HUDEP-2 (cell line): ENCODE measurements around the gene C3.
"Not testable (repeated sequence)": the region's sequence is repeated elsewhere in the genome, so short reads cannot be mapped to it uniquely, and the experiment has no call there.

Source experiments
- DNase-seq, 76 experiments: peaks; one replicate each; lab custom pipeline; 2025; ENCODE audit not compliant: unreplicated experiment in 76 of 76; lab: John Stamatoyannopoulos, UW

The C3 gene

DNA sequence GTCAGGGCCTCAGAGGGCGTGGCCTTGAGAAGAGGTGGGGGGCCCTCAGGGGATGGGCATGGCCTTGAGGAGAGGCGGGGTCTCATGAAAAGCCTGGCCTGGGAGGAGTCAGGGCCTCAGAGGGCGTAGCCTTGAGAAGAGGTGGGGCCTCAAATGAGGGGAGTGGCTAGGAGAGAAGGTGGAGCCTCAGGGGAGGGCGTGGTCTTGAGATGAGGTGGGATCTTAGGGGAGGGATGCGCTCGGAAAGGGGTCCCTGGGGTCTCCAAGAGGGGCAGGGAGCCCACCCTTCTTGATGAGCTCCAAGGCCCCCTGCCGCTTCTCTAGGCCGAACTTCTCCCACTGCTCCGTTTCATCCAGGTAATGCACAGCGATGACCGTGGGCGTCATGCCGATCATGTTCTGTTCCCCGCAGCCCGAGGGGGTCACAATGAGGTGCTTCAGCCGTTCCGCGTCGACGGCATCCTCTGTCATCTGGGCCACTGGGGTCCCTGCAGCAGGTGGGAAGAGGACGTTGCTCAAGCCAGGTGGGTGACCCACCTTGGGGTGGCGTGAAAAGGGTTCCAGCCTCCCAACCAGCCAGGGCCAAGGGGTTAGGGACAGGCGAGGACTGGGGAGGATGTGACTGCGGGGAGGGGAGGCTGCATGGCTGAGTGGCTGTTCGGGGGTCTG is 26.2 kb downstream of the C3 start:
- DNase-seq: peak in 8 of 76 experiments; percentile 4 to 26 (median 15)

DNA sequence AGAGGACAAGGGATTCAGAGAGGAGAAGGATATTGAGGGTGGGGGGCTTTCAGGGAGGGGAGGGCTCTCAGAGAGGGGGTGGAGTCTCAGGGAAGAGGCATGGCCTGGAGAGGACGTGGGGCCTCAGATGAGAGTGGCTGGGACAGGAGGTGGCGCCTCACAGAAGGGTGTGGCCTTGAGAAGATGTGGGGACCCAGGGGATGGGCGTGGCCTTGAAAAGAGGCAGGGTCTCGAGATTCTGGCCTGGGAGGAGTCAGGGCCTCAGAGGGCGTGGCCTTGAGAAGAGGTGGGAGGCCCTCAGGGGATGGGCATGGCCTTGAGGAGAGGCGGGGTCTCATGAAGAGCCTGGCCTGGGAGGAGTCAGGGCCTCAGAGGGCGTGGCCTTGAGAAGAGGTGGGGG is 26.8 kb downstream of the C3 start:
- peak in 19 of 76 experiments; percentile 12 to 48 (median 28) for DNase-seq

DNA sequence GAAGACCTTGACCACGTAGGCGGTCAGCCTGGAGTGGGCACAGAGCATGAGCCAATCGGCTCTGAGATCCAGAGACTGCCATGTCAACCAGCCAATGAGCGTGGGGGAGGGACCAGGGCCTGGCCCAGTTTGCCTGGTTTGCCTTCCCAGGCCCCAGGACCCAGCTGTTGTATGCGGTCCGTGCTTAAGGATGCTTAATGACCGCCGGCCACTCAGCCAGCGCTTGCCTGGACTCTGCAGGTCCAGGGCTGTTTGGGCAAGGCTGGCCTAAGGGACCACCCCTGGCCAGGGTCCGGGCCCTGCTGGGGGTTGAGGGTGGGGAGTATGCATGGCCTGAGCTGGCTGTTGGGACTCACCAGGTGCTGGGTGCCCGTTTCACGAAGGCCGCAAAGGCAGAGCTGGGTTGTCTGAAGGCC is 27.4 kb downstream of the C3 start:
- DNase-seq: no peak

DNA sequence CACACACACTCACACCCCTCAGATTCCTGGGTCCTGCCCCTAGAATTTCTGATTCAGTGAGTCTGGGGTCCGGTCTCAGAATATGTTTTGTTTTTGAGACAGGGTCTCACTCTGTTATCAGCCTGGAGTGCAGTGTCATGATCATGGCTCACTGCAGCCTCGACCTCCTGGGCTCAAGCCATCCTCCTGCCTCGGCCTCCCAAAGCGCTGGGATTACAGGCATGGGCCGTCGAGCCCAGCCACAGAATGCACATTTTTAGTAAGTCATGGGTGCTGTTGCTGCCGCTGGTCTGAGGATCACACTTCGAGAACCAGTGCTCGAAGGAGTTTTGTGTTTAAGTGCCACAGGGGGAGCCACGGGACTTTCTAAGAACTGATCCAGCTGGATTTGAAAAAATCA is 28.4 kb downstream of the C3 start:
- DNase-seq: no peak

DNA sequence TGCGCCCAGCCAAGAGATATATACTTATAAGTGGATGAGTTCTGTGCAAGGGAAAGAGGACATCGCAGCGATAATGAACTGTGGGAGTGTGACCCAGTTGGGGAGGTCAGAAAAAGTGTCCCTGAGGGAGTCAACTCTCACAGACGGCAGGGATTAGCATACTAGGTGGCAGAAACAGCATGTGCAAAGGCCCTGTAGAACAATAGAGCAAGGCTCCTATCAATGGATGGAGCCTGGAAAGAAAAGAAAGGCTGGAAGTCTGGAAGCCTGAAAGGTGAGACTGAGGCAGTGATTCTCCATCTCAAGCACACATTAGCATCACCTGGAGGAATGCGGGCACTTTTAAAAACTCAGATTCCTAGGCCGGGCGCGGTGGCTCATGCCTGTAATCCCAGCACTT is 29.1 kb downstream of the C3 start:
- no peak for DNase-seq

DNA sequence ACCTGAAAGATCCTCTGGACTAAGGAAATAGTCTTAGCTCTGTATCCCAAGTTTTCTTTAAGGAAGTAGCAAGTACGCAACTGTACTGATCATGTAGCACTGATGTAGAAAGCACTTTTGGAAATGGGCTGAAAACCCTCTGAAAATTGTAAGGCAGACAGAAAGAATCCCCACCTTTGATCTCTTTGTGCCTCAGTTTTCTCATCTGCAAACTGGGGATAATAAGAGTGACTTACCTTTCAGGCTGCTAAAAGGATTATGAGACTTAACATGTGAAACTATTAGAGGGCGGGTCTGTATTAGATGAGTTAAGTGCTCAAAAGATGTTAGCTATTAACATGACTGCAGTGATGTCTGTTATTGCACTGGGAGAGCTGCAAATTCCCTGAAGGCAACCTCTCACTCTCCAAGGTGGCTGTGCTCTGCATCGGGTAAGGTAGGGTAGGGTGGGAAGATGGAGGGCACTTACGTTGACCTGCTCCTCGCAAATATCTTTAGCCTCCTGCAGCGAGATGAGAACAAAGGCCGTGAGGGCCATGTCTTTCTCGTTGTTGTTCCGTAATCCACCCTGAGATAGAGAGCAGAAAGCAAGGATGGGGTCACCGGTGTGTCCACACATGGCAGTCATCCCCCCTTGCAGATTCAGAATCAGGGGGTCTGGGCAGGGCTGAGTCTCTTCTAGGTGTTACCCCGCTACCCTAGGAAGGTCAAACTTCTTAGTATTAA is 30.1 kb downstream of the C3 start:
- DNase-seq: no peak

DNA sequence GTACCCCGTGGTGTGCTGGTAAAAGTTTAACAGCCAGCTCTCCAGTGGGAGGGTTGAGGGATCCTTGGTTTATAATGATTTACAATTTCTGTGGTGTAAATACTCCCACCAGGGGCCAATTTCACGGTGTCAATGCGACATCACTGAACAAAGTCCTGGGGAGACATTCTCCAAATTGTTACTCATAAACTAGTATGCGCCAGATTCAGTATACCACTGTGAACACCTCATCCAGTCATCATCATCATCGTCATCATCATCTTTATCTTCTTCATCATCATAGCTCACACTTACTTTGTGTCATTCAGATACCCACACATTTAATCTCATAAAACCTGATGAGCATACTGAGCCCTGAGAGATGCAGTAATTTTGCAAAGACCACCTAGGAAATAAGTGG is 33.3 kb downstream of the C3 start:
- no peak for DNase-seq

DNA sequence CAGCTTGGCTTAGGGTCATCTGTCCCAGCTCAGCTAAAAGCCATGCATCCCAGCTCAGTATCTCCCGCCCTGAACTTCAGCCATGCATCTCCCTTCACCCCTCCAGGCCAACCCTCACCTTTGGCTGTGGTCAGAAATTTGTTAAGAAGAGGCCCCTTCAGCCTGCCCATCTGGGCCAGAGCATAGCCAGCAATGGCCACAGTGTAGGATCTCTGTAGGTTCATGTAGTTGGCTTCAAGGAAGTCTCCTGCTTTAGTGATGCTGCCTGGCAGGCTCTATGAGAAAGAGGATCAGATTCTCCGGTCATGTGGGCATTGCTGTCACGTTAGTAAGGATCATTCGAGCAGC is 33.8 kb downstream of the C3 start:
- no peak for DNase-seq

DNA sequence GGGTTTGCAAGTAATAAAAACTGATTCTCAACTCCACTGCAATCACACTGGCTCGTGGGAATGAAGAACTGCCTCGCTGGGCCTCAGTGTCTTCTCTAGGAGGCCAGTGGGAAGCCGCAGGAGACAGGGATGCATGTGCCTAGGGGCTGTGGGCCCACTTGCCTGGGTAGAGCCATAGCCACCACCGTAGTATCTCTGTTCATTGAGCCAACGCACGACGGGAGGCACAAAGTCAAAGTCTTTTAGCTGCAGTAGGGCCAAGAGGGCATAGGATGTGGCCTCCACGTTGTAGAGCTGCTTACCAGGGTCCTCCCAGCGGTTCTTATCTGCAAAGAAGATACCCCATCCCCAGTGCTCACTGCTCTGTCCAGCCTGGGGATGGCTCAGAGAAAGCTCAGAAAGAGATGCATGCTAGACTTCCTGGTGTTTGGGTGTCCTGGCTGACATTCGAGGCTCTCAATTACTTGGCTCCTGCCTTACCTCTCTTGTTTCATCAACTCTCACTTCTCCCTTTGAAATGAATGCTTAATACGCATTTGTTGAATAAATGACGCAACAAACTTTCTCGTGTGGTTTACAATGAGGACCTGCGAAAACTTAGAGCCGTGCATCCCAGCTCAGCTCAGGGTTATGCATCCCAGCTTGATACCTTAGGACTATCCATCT is 34.4 kb downstream of the C3 start:
- DNase-seq: no peak

DNA sequence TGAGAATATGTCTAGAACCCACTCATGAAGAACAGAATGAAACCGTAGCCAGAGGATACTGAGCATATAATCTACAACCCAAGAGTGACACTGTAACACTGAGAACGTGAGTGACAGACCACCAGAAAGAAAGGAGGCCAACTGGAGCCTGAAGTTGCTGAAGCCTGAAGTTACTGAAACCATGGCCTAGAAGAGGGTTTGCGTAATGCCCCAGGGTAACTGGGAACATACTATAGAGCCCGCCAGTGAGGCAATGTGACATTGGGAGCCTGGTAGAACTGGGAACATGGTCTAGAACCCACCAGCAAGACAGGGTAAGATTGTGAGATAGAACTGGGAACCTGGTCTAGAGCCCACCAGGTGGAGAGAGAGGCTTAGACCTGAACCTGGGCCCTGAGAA is 35.0 kb downstream of the C3 start:
- DNase-seq: no peak

DNA sequence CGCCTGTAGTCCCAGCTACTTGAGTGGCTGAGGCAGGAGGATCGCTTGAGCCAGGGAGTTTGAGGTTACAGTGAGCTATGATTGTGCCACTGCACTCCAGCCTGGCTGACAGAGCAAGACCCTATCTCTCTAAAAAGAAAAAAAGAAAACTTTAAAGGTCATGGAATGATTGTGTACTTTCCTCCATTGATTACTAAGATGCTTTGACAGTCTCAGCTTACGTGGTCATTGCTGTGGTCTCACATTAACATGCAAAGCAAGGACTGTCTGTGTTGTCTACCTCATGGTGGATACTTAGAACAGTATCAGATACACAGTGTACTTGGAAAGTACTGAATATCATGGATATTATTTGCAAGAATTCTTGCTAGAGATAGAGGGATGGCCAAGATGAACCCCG is 36.5 kb downstream of the C3 start:
- no peak for DNase-seq

DNA sequence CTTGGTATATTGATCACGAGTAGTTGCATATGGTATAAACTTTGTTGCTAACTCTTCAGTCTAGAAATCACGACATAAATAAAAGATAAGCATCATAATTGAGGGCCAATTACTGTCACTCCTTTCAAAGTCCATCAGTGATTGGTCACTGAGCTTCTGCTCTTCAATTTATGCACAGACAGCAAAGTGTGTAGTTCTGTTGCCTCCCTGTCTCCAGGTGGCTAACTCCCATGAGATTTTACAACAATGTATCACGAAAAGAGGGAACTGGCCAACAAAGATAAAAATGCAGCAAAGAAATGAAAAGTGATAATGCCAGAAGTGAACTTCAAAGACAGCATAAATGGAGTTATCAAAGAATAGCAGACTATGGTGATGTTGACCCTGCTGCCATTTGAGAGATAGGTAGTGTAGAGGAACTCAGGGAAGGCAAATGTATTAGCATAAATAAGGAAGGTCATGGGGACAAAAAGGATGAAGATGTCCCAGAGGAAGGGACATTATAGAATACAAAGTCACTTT is 37.8 kb downstream of the C3 start:
- peak in 20 of 76 experiments; percentile 4 to 54 (median 30) for DNase-seq

DNA sequence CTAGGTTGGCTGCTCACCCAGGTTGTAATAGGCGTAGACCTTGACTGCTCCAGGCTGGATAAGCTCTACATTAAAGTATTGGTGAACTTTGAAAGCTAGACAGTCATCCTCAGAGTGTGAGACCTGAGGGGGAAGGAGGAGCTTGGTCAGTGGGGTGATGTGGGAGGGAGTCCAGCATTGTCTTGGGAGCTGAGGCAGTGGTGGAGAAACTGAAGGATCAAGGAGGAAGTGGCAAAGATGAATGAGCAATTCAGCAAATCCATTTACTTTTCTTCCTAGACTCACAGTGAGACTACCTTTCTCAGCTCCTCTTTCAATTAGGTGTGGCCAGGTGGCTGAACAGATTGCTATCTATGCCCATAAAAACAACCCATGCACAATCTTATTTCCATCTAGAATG is 40.3 kb downstream of the C3 start:
- no peak for DNase-seq

DNA sequence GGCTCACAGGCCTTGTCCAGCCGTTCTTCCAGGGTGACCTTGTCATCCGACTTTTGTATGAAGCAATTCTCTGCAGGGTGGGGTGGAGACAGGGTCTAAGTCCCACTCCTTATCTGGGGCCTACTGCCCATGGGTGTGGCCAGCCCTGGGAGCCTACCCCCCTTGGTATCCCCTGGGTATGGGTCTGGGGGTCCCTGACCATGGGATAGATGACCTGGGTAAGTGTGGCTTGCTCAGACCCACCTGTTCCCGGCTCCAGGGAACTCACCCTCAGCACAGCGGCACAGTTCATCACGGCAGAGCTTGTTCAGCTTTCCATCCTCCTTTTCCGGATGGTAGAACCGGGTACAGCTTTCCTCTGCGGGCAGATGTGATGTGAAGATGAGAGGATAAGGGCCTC is 41.3 kb downstream of the C3 start:
- DNase-seq: no peak

DNA sequence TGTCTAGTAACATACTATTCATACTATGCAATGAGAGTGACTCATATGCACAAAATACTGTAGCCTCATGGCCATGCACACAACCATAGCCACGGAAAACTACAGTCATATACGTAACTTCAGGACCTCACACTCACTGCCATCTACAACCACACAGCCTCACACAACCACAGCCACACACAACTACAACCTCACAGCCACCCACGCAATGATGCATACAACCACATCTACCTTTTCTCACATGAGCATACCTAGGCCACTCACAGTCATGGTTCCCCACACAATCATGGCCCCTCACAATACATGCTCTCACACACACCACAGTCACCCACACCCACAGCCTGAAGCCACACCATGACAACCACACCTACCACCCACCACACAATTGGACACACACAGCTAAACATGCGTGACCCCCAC is 41.8 kb downstream of the C3 start:
- DNase-seq: peak in 1 of 76 experiments; percentile 5

DNA sequence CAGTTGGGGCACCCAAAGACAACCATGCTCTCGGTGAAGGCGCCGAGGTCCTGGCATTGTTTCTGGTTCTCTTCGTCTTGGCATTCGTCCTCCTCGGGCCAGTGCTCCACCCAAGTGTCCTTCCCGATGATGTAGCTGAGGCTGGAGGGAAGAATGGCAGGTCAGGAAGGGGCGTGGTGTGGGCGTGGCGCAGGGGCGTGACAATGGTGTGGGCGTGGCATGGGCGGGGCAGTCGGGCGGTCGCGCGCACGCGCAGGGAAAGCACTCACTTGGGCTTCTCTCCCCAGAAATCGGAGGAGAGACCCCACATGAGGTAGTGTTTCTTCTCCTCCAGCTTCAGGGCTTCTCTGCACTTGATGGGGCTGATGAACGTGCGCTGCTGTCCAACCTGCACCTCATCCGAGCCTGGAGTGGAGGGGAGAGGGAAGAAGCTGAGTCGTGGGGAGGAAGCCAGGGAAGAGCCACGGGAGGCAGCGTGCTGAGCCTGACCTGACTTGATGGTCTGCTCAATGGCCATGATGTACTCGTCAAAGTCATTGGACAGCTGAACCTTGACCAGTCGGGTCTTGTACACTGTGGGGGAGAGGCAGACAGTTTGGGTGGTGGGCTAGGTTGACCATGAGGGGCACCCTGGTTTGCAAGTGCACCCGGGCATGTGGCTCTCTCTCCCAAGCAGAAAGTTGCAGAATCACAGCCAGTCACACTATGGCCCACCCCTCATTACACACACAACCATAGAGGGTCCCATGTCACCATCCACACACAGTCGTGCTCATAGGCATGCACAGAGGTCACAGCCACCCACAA is 42.4 kb downstream of the C3 start:
- peak in 34 of 76 experiments; percentile 9 to 64 (median 30) for DNase-seq

DNA sequence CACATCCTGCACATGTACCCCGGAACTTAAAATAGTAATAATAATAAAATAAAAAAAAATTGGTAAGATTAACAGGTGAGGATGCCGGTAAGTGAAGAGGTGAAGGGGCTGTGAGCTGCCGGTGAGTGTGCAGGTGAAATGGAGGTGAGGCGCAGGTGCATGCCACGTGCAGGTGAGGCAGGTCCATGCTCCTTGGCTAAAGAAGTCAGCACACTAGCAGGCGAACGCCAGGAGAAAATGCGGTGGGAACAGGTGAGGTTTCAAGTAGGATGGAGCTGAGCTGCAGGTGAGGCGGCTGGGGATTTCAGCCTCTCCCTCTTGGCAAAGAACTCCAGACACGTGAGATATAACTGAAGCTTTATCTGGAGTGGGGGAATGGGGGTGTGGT is 43.0 kb downstream of the C3 start:
- no peak for DNase-seq

DNA sequence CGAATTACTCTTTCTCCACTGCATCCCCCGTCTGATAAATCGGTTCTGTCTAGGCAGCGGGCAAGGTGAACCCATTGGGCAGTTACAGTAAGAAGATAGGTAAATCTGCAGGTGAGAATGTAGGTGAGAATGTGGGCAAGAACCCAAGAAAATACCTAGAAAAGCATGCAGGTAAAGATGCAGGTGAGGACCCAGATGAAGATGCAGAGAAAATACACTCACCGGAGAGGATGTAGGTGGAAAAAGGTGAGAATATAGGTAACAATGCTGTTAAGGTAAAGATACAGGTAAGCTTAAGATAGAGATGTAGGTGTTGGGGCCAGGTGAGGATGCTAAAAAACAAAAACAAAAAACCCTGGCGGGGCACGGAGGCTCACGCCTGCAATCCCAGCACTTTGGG is 44.2 kb downstream of the C3 start:
- DNase-seq: no peak

DNA sequence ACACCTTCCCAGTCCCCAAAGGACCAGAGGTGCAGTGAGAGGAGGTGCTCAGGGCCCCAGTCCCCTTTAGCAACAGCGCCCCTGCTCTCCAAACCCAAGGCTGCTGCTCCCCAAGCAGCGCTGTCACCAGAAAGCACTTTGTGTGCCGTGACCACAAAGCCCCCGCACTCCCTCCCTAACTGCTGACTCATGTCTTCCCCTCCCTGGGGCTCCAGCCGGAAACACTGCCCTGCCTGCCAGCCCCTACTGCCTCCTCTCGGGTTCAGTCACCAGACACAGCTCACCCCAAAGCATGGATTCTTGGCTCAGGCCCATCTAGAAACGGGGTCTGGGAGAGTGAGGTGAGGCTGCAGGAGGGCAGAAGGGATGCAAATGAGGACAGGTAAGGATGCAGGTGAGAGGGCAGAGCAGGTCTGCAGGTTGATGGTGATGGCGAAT is 45.6 kb downstream of the C3 start:
- peak in 66 of 76 experiments; percentile 10 to 89 (median 61) for DNase-seq

DNA sequence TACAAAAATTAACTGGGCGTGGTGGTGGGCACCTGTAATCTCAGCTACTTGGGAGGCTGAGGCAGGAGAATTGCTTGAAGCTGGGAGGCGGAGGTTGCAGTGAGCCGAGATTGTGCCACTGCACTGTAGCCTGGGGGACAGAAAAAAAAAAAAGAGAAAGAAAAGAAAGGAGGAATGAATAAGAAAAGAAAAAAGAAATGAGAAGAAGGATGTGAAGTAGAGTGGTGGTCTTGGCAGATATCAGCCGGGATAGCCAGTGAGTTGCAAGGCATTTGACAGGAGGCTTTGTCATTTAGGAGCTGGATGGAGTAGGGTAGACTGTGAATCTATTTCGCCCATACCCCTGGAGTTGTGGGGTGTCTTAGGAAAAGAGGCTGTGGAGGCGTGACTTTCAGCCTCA is 46.0 kb downstream of the C3 start:
- not testable (repeated sequence) for DNase-seq
